GM21825 (cell line): ENCODE results near the gene CTNND2.

Experiments used
- ATAC-seq: cut with Tn5 transposase; IDR thresholded peaks from one replicate; pipeline ENCODE4 v1.9.1; 2021; ENCODE audit warnings: mild to moderate bottlenecking, moderate library complexity; ENCODE audit not compliant: unreplicated experiment

CTNND2 gene

DNA sequence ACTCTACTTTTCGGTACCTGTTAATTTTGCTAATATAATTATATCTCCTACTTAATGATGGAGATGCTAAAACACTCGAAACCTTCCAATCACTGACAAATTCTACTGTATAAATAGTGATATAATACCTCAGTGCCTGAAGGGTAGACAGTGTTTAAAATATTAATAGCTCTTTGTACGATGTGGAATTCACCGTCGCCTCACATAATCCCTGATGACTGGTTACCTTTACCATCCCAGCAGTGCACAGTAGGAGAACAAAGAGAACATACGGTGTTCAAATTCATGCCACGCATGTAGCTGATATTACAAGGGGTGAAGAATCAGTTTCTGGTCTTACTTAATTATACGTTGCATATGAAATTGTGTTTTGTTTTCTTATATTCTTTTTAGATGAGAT is 506.7 kb downstream of the CTNND2 start:
- no peak for ATAC-seq

DNA sequence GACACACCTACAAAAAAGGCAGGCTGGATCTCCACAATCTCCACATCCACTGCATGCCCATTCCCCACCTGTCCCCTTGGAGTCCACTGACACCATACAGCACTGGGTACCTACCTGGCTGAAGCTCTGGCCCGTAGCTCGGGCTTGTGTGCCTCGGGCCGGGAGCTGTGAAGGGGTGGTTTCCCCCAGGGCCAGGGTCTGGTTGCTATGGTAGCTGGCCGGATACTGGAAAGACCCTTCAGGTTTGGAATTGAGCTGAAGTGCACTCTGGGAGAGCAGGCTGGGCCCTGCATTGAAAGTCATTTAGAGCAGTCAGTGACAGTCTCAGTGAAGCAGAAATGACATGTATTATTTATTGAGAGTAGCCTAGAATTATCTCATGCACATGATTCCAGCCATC is 507.3 kb downstream of the CTNND2 start:
- ATAC-seq, result no peak

DNA sequence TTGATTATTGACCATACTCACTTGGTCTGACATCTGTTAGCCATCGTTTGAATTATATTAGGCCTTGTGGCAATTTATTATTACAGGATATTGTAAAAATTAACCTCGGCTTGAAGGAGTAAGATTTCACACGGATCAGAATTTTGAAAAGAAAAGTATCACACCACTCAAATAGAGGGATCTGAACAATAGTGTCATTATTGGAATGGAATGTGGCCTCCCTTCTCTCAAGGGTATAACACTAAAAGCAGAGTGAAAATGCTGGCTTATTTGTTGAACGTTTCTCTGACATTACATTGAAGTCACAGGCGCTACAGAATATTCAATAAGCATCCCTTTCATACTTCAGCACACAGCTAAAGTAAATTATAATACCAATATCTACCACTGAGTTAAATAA is 509.3 kb downstream of the CTNND2 start:
- no peak for ATAC-seq

DNA sequence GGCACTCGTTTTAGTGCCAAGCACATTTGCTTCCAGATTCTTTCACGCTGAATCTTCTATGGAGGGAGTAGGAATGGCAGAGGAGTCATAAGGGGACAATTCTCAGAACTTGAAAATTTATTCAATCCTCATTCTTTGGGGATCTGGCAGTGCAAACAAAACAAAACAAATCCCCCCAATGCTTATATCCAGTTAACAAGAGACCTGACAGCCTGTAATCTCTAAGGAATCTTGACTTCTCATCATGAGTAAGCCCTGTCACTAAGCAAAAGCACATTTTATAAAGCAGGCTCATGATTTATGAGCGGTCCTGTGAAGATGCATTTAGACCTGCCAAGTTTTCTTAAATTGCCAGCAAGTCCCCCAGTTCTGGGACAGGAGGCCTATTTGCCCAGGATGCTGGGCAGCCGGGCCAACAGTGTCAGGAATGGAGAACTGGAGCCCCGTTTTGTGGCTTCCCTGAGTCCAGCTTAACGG is 513.9 kb downstream of the CTNND2 start:
- no peak for ATAC-seq

DNA sequence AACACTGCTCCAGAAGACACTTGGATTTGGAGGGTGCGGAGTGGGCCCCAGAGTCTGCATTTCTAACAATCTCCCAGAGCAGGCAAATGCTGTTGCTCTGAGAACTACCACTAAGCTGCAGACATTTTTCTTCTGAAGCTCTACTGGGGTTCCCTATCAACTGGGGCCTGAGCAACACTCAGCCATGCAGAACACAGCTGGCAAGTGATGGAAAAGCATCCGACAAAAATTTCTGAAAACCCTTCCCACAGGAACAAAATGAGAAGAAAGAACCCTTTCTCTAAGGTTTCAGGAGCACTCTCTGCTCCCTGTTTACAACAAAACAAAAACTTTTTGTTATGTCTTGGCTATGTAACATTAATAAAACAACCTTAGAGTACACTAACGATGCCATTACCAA is 516.9 kb downstream of the CTNND2 start:
- no peak for ATAC-seq

DNA sequence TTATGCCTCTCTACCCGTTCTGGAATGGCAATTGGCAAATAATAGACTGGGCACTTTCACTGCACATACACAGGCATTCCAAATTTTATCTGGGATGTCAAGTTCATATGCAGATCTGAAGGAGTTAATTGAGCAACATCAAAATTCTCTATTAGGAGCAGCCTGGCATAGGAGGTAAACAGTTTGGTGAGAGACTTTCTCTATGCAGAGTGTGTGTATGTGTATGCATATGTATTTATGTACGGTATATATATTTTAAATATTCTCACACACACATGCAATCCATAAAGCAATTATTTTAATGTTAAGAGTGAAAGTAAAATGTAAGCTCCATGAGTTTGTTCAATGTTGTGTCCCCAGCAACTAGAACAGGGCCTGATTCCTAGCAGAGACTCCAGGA is 517.8 kb downstream of the CTNND2 start:
- ATAC-seq, result no peak

DNA sequence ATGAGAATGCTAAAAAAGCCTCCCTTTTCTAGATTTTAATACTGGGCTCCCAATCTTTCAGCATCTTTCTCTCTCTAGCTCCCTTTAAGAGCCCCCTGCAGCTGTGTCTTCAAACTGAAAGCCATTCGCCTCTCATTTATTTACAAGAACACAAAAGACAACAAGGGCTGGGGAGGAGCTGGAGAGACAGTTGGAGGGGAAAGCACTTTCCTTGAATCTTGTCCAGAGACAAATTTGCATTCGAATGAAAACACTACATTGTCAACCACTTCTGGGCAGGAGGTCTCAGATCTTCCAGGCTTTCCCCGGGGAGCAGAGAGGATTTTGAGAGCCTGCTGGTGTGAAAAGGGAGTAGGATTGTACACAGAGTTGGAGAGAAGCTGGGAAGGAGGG is 518.3 kb downstream of the CTNND2 start:
- no peak for ATAC-seq

DNA sequence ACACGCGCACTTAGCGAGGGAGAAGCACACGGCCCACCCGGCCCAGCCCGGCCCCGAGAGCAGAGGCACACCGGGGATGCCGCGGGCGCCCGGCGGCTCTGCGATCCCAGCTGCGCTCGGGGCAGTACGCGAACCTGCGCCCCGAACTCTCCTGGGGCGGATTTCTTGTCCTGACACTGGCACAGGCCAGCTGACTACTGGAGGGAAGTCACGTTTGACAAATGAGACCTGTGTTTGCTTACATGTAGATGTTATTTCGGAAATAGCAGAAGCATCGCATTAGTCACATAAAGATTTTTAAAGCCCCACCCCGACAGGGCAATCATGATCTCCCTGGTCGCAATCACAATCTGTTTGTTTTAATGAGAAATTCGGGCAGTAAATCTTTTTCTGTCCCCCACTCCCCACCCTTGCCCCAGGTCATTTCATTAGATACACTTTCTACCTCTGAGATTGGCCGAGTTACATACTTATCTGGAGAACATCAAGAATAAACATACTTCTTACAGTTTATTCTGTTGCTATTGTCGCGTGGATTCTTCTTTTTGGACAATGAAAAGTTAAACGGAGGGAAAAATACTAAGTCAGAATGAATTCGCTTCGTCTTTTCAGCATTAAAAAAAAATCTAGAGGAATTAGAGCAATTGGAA is 518.9 kb downstream of the CTNND2 start:
- no peak for ATAC-seq

DNA sequence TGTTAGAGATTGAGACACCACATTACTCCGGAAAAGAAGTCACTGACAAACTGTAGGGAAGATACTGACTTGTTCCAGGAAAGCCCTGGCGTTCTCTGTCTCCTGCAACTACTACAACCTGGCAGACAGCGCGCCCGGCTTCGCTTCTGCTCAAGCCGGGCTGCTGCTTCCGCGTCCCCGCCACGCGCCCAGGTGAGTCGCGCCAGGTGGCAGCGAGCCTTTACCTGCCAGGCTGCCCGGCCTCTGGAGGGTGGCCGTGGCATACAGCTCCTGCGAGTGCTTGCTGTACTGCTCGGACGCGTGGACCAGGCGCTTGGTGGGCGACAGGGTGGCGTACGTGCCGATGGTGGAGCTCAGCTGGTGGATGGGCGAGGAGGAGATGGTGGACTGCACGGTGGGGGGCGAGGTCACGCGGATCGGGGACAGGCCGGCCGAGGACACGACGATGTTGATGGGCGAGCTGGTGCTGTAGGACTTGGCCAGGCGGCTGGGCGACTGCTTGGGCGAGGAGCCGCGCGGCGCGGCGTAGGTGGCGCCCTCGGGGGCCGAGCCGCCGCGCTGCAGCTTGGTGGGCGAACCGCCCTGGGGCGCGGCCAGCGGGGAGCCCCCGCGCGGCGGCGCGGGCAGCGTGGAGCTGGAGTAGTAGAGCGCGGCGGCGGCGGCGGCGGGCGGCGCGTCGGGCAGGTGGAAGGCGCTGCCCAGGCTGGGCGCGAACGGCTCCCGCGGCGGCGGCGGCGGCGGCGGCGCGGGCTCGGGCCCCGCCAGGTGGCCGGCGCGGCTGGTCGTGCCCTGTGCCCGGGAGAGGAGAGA is 519.6 kb downstream of the CTNND2 start:
- ATAC-seq, result no peak

DNA sequence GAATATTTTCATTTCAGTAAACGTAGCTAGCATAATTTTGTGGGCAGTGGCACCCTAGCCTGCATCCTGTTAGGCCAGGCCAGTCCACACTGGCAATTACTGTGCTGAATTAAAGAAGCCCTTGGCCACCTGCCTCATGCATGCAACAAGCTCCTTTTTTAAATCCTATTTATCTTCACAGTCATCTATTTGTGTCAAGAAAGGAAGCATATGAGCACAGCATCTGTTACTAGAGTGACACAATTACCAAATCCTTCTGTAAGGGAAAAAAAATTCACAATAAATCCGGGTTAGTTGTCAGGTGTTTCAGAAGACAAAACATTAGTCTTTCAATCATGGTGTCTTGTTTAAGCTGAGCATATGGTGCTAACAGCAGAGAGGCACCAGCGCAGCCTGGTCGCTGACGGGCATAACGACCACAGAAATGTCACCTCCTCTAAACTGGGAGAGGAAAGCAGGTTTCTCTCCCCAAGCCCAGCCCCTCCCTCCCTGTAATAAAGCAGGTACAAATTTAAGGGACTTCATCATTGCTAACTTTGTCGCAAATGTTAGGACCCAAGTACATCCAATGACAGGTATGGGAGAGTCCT is 520.6 kb downstream of the CTNND2 start:
- ATAC-seq, result no peak

DNA sequence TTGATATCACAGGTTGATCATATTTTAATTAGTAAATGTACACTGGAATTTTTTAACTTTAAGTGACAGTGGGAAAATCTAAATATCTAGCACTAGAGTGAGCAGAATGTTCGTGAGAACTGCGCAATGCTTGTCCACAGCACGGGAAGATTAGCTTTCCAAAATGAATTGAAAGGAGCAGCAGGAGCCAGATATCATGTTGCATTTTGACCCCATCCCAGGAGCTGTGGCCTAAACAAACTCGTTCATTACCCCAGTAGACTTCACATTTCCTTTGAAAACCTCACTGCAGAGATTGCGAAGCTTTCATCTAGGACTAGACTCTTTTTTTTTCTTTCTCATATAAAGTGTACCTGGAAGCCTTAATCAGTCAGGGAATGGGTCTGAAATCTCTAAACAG is 525.8 kb downstream of the CTNND2 start:
- ATAC-seq, result no peak

DNA sequence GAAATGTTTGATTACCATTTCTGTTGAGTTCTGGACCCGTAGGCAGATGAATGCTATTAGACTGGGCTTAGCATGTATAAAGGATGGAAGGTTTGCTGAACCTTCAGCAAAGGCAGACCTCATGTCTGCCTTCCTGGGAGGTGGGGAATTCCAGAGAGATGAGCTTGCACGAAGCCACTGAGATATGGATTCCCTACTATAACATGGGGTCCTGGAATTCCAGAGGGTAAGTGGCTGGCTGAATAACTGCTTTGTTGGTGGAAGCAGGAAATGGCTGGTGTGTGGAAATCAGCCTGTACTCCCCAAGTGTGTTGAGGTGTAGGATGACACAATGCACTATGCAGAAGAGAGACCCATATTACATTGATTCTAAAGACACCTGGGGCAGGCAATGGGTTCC is 526.4 kb downstream of the CTNND2 start:
- no peak for ATAC-seq

DNA sequence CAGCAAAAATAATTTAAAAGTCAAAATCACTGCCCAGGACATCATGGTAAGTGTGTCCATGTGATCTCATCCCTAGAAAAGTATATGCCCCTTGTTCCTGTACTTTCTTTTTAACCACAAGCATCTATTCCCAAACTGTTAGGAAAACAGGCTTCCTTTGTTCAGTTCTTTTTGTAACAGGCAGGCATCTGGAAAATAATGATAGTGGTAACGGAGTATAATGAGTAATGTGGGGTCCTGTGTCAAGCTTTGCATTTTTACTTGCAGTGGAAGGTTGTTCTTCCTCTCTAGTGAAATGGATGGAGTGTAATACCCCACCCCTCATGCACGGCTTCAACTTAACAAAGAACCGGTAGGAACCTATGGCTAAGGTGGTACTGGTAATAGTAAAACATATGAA is 532.1 kb downstream of the CTNND2 start:
- ATAC-seq, result no peak

DNA sequence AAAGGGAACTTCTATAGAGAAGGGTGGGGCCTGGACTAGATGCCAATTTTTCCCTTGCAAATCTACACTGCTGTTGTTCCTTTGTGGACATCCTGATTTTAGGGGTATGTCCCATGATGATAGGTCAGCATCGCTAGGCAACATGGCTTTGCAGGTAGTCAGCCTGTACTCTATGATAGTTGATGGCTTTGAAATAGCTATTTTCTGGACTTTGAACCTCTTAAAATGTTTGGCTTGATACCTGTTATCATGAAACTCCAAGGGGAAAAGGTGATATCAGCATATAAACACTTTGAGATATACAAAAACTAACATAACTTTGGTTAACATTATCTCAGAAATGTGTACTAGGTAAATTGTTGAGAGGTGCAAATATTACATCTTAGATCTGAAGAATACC is 533.2 kb downstream of the CTNND2 start:
- no peak for ATAC-seq

DNA sequence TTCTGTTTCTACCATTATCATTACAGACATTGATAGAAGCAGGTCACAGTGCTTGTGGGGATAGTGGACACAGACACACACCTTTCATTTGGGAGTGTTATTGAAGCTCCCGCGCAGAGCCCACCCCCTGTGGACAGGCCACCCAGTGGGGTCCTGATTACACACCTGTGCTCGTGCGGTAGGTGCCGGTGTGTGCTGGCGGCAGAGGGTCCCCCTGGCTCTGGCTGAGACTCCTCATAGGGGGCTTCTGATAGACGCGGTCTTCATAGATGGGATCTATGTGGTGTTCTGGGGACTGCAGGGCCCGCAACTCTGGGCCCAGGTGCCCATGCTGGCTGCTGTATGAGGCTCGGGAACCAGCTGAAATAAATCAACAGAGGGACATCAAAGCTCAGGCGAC is 539.7 kb downstream of the CTNND2 start:
- ATAC-seq, result no peak

DNA sequence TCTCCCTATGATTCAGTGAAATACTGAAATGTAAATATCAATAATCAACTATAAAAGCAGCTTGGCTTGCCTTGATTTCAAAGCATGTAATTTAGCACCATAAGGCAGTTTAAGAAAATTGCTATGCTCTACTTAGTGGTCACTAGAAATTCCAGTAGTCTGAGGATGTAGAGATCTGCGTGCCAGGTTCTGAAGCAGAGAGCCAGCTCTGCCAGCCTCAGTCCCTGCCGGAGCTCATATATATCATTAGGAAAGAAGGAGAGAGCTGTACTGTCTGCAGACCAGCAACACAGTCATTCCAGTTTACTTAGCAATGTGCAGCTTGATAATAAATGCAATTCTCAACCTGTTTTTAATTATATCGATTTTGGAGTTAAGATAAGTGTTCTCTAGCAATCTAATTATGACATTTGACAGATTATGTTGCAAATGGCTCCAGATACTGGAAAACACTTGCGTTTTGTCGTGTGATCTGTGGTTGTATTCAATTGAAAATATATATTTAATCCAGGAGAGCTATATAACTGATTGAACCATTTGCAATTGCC is 540.5 kb downstream of the CTNND2 start:
- ATAC-seq, result no peak

DNA sequence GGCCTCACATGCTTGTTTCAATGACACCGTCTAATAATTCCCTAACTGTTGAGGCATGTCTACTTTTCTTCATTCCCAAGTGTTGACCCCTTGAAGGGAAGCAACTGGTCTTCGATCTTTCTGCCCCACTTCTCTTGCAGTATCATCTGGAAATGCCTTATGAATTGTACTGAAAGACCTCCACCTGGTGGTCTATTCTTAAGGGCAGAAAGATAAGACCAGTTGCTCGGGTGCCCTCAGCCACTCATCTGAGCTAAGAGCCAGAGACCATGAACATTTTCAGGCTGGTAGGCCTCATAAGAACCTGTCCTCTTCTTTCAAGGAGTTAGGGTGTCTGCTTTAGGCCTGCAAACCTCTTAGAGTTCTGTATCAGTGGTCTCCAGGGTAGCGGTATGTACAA is 542.5 kb downstream of the CTNND2 start:
- no peak for ATAC-seq

DNA sequence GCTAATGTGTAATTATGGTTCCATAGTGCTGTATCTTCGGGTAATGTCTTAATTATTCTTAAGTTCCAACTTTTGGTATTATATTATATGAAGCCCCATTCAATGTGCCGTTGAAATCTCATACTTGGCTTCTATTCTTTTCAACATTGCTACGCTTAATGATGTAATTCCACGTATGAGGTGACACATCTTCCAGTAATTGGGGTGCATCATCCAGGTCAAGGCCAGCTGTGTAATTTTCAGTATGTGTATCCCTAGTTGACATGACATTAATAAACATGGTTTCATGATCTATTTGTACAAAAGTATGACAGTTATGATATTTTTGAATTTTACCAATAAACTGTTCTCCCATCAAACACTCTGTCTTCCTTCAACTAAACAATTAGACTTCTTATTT is 546.3 kb downstream of the CTNND2 start:
- ATAC-seq, result no peak

DNA sequence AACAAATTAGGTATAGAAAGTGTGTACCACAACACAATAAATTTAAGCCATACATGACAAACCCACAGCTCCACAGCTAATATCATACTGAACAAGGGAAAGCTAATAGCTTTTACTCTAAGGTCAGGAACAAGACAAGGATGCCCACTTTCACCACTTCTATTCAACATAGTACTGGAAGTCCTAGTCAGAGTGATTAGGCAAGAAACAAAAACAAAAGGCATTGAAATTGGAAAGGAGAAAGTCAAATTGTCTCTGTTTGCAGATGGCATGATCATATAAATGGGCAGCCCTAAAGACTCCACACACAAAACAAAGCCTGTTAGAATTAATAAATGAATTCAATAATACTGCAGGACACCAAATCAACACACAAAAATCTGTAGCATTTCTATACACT is 548.8 kb downstream of the CTNND2 start:
- ATAC-seq, result no peak

DNA sequence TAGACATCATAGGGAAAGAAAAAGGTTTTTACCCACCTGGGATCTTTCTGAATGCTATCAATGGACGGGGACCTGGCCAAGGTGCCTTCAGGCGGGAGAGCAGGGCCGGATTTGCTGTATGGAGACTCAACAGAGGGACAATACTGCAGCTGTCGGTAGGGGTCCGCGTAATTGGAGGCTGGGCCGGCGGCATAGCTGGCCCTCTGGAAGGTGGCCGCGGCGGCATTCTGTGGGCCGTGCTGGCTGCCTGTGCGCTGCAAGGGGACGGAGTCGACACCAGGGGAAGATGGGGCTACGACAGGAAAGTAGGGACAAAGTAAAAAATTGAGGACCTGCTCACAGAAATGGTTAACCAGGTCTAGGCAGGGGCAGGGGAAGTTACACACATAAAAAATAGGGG is 557.9 kb downstream of the CTNND2 start:
- ATAC-seq, result no peak

DNA sequence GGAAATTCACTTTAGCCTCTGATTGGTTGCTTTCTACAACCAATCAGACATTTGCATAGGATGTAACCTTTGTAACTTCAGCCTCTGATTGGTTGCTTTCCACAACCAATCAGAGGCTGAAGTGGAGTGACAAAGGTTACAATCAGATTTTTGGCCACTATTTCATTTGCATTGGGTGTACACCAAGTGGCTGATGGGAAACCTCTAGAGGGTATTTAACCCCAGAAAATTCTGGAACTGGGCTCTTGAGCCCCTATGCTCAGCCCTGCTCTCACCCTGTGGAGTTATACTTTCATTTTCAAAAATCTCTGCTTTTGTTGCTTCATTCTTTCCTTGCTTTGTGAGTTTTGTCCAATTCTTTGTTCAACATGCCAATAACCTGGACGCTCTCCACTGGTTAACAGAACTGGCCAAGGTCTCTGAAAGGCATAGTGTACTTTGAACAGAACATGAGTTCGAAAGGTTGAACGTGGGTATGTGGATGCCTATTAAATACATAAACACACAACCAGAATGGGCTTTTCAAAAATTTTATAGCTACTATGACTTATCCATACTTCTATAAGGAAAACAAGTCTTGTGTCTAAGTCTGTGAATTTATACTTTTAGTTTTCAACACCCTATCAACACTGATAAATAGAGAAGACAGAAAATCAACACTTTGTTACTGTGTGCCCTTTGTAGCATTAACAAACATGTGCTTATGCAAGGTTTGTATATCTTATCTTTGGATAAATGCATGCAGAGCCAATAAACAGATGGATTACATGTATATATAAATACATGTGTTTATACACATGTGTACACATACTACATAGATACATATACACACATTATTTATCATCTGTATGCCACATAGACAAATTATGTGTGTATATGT is 568.1 kb downstream of the CTNND2 start:
- ATAC-seq, result no peak
